Naive thymus-derived CD4-positive, alpha-beta T cell (primary cell): Measurements from ENCODE around the gene SEMA4C. TPM values are rescaled to one million over a fixed set of nuclear protein-coding genes. Genes with fewer than 3 reads are reported as not detected.

ENCODE experiments used
- ATAC-seq: fragments of 150-1000 bp; cut with Tn5 transposase; 2 replicates; pipeline ENCODE4 v1.10.0; 2021; ENCODE audit warnings: mild to moderate bottlenecking, moderate library complexity
- CTCF ChIA-PET: fragments of 350-600 bp; sonication (Branson Sonifier 250); formaldehyde crosslinking; loops from one replicate; lab custom pipeline; 2021; ENCODE audit warnings: antibody characterized with exemption; lab: Charles Lee
- POLR2A ChIA-PET: fragments of 350-600 bp; sonication (Branson Sonifier 250); formaldehyde crosslinking; loops from one replicate; lab custom pipeline; 2021; ENCODE audit warnings: antibody characterized with exemption, inconsistent platforms; lab: Charles Lee
- DNase-seq, 9 donors: peaks; one replicate each; pipeline versions ENCODE4 v3.0.0 to v3.0.0-alpha.2; 2020 to 2022; ENCODE audit warnings: mixed read lengths in 1 of 9
- H3K27ac ChIP-seq: one replicate; pipeline ENCODE4 v1.7.0; 2013; ENCODE audit warnings: mild to moderate bottlenecking, low read depth, low read length, moderate library complexity
- H3K27me3 ChIP-seq, 2 donors: one replicate each; pipeline ENCODE4 v1.7.0; 2013; ENCODE audit warnings: low read length in 2 of 2, mild to moderate bottlenecking in 2 of 2, moderate library complexity in 2 of 2; ENCODE audit not compliant: control insufficient read depth in 2 of 2, insufficient read depth in 2 of 2
- H3K36me3 ChIP-seq, 3 experiments: 1 replicate in 2 of 3; 2 replicates in 1 of 3; pipeline ENCODE4 v1.7.0; 2013; ENCODE audit warnings: low read length in 3 of 3, mild to moderate bottlenecking in 3 of 3, moderate library complexity in 1 of 3; ENCODE audit not compliant: insufficient read depth in 3 of 3, control insufficient read depth in 2 of 3
- H3K4me1 ChIP-seq, 2 donors: one replicate each; pipeline ENCODE4 v1.7.0; 2013; ENCODE audit warnings: low read length in 2 of 2, mild to moderate bottlenecking in 2 of 2, moderate library complexity in 1 of 2; ENCODE audit not compliant: control insufficient read depth in 2 of 2, insufficient read depth in 2 of 2
- H3K4me3 ChIP-seq: 2 replicates; pipeline ENCODE4 v1.7.0; 2013; ENCODE audit warnings: mild to moderate bottlenecking, low read length
- H3K9me3 ChIP-seq, 3 experiments: 1 replicate in 2 of 3; 2 replicates in 1 of 3; pipeline ENCODE4 v1.7.0; 2013; ENCODE audit warnings: low read length in 3 of 3; ENCODE audit not compliant: control insufficient read depth in 2 of 3
- H3K27ac Mint-ChIP-seq, 9 donors: one replicate each; pipeline ENCODE4 v1.8.0; 2020 to 2022; ENCODE audit warnings: mixed read lengths in 9 of 9, mild to moderate bottlenecking in 8 of 9, moderate library complexity in 5 of 9, inconsistent platforms in 2 of 9
- H3K27me3 Mint-ChIP-seq, 5 donors: one replicate each; pipeline ENCODE4 v1.8.0; 2021 to 2022; ENCODE audit warnings: mixed read lengths in 5 of 5, mild to moderate bottlenecking in 1 of 5
- H3K36me3 Mint-ChIP-seq, 5 donors: one replicate each; pipeline ENCODE4 v1.8.0; 2020 to 2022; ENCODE audit warnings: mixed read lengths in 5 of 5, mild to moderate bottlenecking in 3 of 5, inconsistent platforms in 1 of 5
- H3K4me1 Mint-ChIP-seq, 7 donors: one replicate each; pipeline ENCODE4 v1.8.0; 2020 to 2022; ENCODE audit warnings: mixed read lengths in 7 of 7, mild to moderate bottlenecking in 3 of 7, inconsistent platforms in 1 of 7
- H3K4me3 Mint-ChIP-seq, 10 donors: one replicate each; pipeline ENCODE4 v1.8.0; 2020 to 2022; ENCODE audit warnings: mild to moderate bottlenecking in 10 of 10, mixed read lengths in 10 of 10, moderate library complexity in 6 of 10, inconsistent platforms in 2 of 10
- H3K9me3 Mint-ChIP-seq, 11 donors: one replicate each; pipeline ENCODE4 v1.8.0; 2020 to 2022; ENCODE audit warnings: mixed read lengths in 11 of 11, mild to moderate bottlenecking in 4 of 11, inconsistent platforms in 1 of 11, moderate library complexity in 1 of 11
- intact Hi-C, 2 donors: fragments of 100-400 bp; cut with micrococcal nuclease; formaldehyde crosslinking; loops; one replicate each; pipeline ENCODE4 v1.15.1; 2023
- polyA plus RNA-seq, 2 donors: library from polyadenylated mRNA; unstranded; fragments of 300-500 nt; fragmentation: Illumina TruSeq; gene quantifications; one replicate each; pipeline ENCODE4 v1.2.3, GENCODE V29; 2021
- total RNA-seq, 6 experiments: library from RNA in 5 of 6; stranded (reverse) in 5 of 6; gene quantifications; 1 replicate in 5 of 6; 2 replicates in 1 of 6; pipeline ENCODE4 v1.2.3 and lab custom pipeline; 2021 to 2026

The SEMA4C gene
- total and polyA plus RNA-seq, 7 experiments from 2014 or later = 3.1 to 74.7 (median 34.4) TPM

GRCh38 chr2:96861074-96861473 is 8.8 kb downstream of the SEMA4C start:
- intact Hi-C loops = no loop called here
- Histone ChIP-seq H3K4me3 (no peak overlapping the region), H3K27me3 (no peaks in the 10 kb centered on the region), H3K4me1 (peaks cover 13 to 16% of the 10 kb centered on the region in 2 donors), H3K9me3 (no peaks in the 10 kb centered on the region), H3K36me3 (peaks cover 0 to 58% (median 7%) of the 10 kb centered on the region in 3 experiments), H3K27ac (no peak overlapping the region)
- ChIA-PET POLR2A (interaction anchor here (1.0 to 15.0 kb wide), 8 partner anchors 8 to 101 kb away, joined by 3 to 288 read pairs (median 4); partner anchors contain the start of gene SEMA4C), CTCF (interaction anchor here (0.6 to 2.4 kb wide), 3 partner anchors 52 to 102 kb away, joined by 3 to 17 read pairs (median 3); no protein-coding TSS in a partner anchor)
- no peak for DNase-seq
- ATAC-seq = no peak
- Mint-ChIP-seq H3K36me3 (peaks cover 4 to 22% (median 9%) of the 10 kb centered on the region in 5 donors), H3K9me3 (peaks cover 0 to 2% (median 0%) of the 10 kb centered on the region in 11 donors), H3K27ac (no peak overlapping the region), H3K27me3 (no peaks in the 10 kb centered on the region), H3K4me3 (no peak overlapping the region), H3K4me1 (peaks cover 20 to 44% (median 40%) of the 10 kb centered on the region in 7 donors)

- Histone ChIP-seq H3K27me3 (no peaks in the 10 kb centered on the region), H3K4me3 (no peak overlapping the region), H3K36me3 (peaks cover 0 to 51% (median 5%) of the 10 kb centered on the region in 3 experiments), H3K27ac (no peak overlapping the region), H3K9me3 (no peaks in the 10 kb centered on the region), H3K4me1 (peaks cover 14 to 16% of the 10 kb centered on the region in 2 donors)
- Mint-ChIP-seq H3K9me3 (peaks cover 0 to 2% (median 0%) of the 10 kb centered on the region in 11 donors), H3K4me1 (peaks cover 21 to 43% (median 37%) of the 10 kb centered on the region in 7 donors), H3K4me3 (peak overlapping the region in 9 of 10 donors; percentile 0 to 91 (median 32)), H3K27me3 (no peaks in the 10 kb centered on the region), H3K36me3 (peaks cover 4 to 18% (median 9%) of the 10 kb centered on the region in 5 donors), H3K27ac (peak overlapping the region; percentile 47 to 89 (median 81))
- ChIA-PET POLR2A (interaction anchor here (0.6 to 15.0 kb wide), 10 partner anchors 9 to 252 kb away, joined by 3 to 288 read pairs (median 4); partner anchors contain the start of genes ANKRD36 and SEMA4C), CTCF (interaction anchor here (0.6 to 2.4 kb wide), 3 partner anchors 53 to 103 kb away, joined by 3 to 17 read pairs (median 3); no protein-coding TSS in a partner anchor)
- DNase-seq (peak in 4 of 9 donors; percentile 33 to 51 (median 46)), ATAC-seq (no peak)
- intact Hi-C loops = no loop called here
Measured at GRCh38 chr2:96860065-96861029, 9.5 kb downstream of the SEMA4C start.

GRCh38 chr2:96859681-96860064 is 10.2 kb downstream of the SEMA4C start:
- H3K9me3 Mint-ChIP-seq = peaks cover 0 to 2% (median 0%) of the 10 kb centered on the region in 11 donors
- Histone ChIP-seq H3K4me1 (peaks cover 14 to 16% of the 10 kb centered on the region in 2 donors), H3K27me3 (no peaks in the 10 kb centered on the region), H3K36me3 (peaks cover 0 to 44% (median 0%) of the 10 kb centered on the region in 3 experiments), H3K27ac (no peak overlapping the region), H3K9me3 (no peaks in the 10 kb centered on the region), H3K4me3 (no peak overlapping the region)
- H3K27me3 Mint-ChIP-seq = no peaks in the 10 kb centered on the region
- H3K4me1 Mint-ChIP-seq = peaks cover 21 to 49% (median 42%) of the 10 kb centered on the region in 7 donors
- H3K36me3 Mint-ChIP-seq = peaks cover 4 to 18% (median 13%) of the 10 kb centered on the region in 5 donors
- ChIA-PET POLR2A (interaction anchor here (0.6 to 15.0 kb wide), 7 partner anchors 9 to 253 kb away, joined by 3 to 288 read pairs (median 17); partner anchors contain the start of genes ANKRD36 and SEMA4C), CTCF (interaction anchor here (1.5 kb wide), 1 partner anchor 103 kb away, joined by 3 read pairs; no protein-coding TSS in a partner anchor)
- H3K4me3 Mint-ChIP-seq = peak overlapping the region in 8 of 10 donors; percentile 23 to 91 (median 86)
- intact Hi-C loops = loop anchor here in 1 of 2 donors (5.0 kb wide), 2 partner anchors 97 to 322 kb away; partner anchors contain the start of genes ARID5A and CNNM4
- peak overlapping the region; percentile 62 to 89 (median 84) for H3K27ac Mint-ChIP-seq
- no peak for ATAC-seq
- DNase-seq = no peak

GRCh38 chr2:96859099-96859649 is 10.7 kb downstream of the SEMA4C start:
- Mint-ChIP-seq H3K4me1 (peaks cover 21 to 50% (median 47%) of the 10 kb centered on the region in 7 donors), H3K27me3 (no peaks in the 10 kb centered on the region), H3K27ac (peak overlapping the region; percentile 54 to 89 (median 84)), H3K9me3 (peaks cover 0 to 4% (median 0%) of the 10 kb centered on the region in 11 donors), H3K36me3 (peaks cover 4 to 21% (median 13%) of the 10 kb centered on the region in 5 donors), H3K4me3 (peak overlapping the region; percentile 50 to 91 (median 88))
- no peaks in the 10 kb centered on the region for H3K9me3 ChIP-seq
- H3K27me3 ChIP-seq = no peaks in the 10 kb centered on the region
- H3K27ac ChIP-seq = peak overlapping the region; percentile 61
- intact Hi-C loops = loop anchor here in 1 of 2 donors (5.0 kb wide), 2 partner anchors 97 to 322 kb away; partner anchors contain the start of genes ARID5A and CNNM4
- ATAC-seq = no peak
- POLR2A ChIA-PET = interaction anchor here (0.6 to 15.0 kb wide), 13 partner anchors 9 to 373 kb away, joined by 3 to 288 read pairs (median 9); partner anchors contain the start of genes ANKRD36 and SEMA4C
- CTCF ChIA-PET = interaction anchor here (2.7 to 5.1 kb wide), 4 partner anchors 9 to 253 kb away, joined by 16 to 144 read pairs (median 50); partner anchors contain the start of gene ANKRD36
- H3K4me1 ChIP-seq = peaks cover 14 to 16% of the 10 kb centered on the region in 2 donors
- DNase-seq = no peak
- H3K4me3 ChIP-seq = no peak overlapping the region
- peaks cover 0 to 43% (median 0%) of the 10 kb centered on the region in 3 experiments for H3K36me3 ChIP-seq

- H3K27me3 Mint-ChIP-seq = no peaks in the 10 kb centered on the region
- ChIA-PET POLR2A (interaction anchor here (0.5 to 15.0 kb wide), 23 partner anchors 11 to 255 kb away, joined by 3 to 288 read pairs (median 5); partner anchors contain the start of genes ANKRD23, ANKRD36, CNNM3 and SEMA4C), CTCF (interaction anchor here (0.6 to 5.1 kb wide), 33 partner anchors 9 to 255 kb away, joined by 3 to 144 read pairs (median 4); partner anchors contain the start of genes ANKRD36, CNNM3, CNNM4 and FAHD2B)
- ATAC-seq = peak; percentile 96
- intact Hi-C loops = loop anchor here (1.0 to 5.0 kb wide), 16 partner anchors 10 to 321 kb away; partner anchors contain the start of genes CNNM3 (in 2 of the 2), CNNM4 (in 2 of the 2), ANKRD36 (in 1 of the 2) and ARID5A (in 1 of the 2)
- peaks cover 0 to 4% (median 0%) of the 10 kb centered on the region in 11 donors for H3K9me3 Mint-ChIP-seq
- H3K27ac ChIP-seq = peak within 1 kb of the TSS; percentile 79
- DNase-seq = peak; percentile 96 to 99 (median 99)
- H3K27me3 ChIP-seq = no peaks in the 10 kb centered on the region
- H3K36me3 Mint-ChIP-seq = peaks cover 0 to 25% (median 14%) of the 10 kb centered on the region in 5 donors
- peak within 1 kb of the TSS; percentile 72 for H3K4me3 ChIP-seq
- peaks cover 0 to 41% (median 6%) of the 10 kb centered on the region in 3 experiments for H3K36me3 ChIP-seq
- no peaks in the 10 kb centered on the region for H3K9me3 ChIP-seq
- peak within 1 kb of the TSS; percentile 85 to 93 (median 89) for H3K4me3 Mint-ChIP-seq
- H3K4me1 Mint-ChIP-seq = peaks cover 21 to 53% (median 45%) of the 10 kb centered on the region in 7 donors
- peaks cover 14 to 16% of the 10 kb centered on the region in 2 donors for H3K4me1 ChIP-seq
- H3K27ac Mint-ChIP-seq = peak within 1 kb of the TSS; percentile 62 to 92 (median 84)
Measured at GRCh38 chr2:96857667-96858372, 12.1 kb downstream of the SEMA4C start, which contains the start of gene ANKRD39. ANKRD39 (minus strand) TSS chr2:96858016; CDS start chr2:96857987, 29 bp downstream.
